Nephron (organoid): ENCODE measurements around the gene CHD9.

Source experiments
- H3K27ac Mint-ChIP-seq, 3 experiments: 2 replicates each; pipeline ENCODE4 v1.8.0; 2020; ENCODE audit warnings: mixed read lengths in 3 of 3, mild to moderate bottlenecking in 2 of 3, moderate library complexity in 1 of 3
- H3K27me3 Mint-ChIP-seq: 2 replicates; pipeline ENCODE4 v1.8.0; 2021; ENCODE audit warnings: low read depth, mild to moderate bottlenecking, moderate library complexity, mixed read lengths
- H3K36me3 Mint-ChIP-seq: 2 replicates; pipeline ENCODE4 v1.8.0; 2020; ENCODE audit warnings: low read depth, mixed read lengths
- H3K4me1 Mint-ChIP-seq: 2 replicates; pipeline ENCODE4 v1.8.0; 2020; ENCODE audit warnings: mixed read lengths
- H3K4me3 Mint-ChIP-seq, 3 experiments: 2 replicates each; pipeline ENCODE4 v1.8.0; 2020; ENCODE audit warnings: mild to moderate bottlenecking in 3 of 3, mixed read lengths in 3 of 3, moderate library complexity in 2 of 3
- H3K9me3 Mint-ChIP-seq: 2 replicates; pipeline ENCODE4 v1.8.0; 2020; ENCODE audit warnings: mixed read lengths
- CTCF ChIP-seq, 3 experiments: fragments of 200-600 bp; sonication (generic); IDR thresholded peaks; one replicate each; pipeline ENCODE4 v1.5.0; 2021; ENCODE audit warnings: antibody characterized with exemption in 3 of 3; ENCODE audit not compliant: unreplicated experiment in 3 of 3

The CHD9 gene

DNA sequence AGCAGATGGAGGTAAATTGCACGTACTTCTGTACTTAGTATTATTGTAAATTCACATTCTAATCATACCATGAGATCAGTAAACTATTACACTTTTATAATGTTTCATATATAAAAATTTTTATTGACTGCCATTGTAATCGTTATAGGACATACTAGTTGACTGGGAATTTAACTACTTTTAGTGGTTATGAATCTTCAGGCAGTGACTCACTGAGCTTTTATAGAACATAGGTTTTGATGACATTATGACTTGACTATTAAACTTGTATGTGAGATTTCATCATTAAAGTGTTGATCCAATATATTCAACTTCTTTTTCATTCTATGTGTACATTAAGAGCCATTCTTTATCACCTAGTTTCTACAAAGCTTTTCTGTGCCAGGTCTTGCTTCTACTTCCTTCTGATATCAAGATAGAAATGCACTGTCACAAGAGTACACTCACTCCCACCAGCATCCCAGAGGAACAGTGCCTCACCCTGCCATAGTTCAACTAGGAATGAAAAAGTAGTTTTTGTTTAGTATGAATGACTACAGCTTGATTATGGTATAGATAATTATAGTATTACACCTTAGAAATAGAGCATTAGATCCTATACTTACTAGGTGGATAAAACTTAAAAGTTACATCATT, 237.1 kb downstream of the CHD9 start:
- Mint-ChIP-seq H3K27me3 (no peaks in the 10 kb centered on the region), H3K36me3 (peaks cover 86% of the 10 kb centered on the region), H3K9me3 (no peaks in the 10 kb centered on the region), H3K4me3 (no peak overlapping the region), H3K27ac (peak overlapping the region in 1 of 3 experiments; percentile 32), H3K4me1 (no peaks in the 10 kb centered on the region)
- no peak for TF ChIP-seq CTCF (IDR thresholded peaks at IDR 0.05; ENCODE audit: unreplicated experiment in 3 of 3)

DNA sequence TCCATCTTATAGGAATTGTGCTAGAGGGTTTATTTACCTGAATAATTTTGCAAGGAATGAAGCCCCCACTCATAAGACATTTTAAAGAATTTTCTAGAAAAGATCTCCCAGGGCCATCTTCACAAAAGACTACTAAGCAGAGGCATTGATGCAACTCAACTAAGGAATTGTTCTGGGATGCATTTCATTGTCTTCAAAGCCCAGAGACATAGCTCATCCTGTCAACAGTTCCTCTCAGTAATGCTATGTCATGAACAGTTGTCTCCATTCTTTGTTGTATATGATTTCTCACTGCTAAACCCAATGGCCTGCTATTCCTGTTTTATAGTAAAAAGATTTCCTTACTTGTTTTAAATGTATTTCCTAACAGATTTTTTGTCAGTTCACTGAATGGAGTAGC, 242.7 kb downstream of the CHD9 start:
- Mint-ChIP-seq H3K27ac (no peak overlapping the region), H3K4me3 (no peak overlapping the region), H3K36me3 (peaks cover 90% of the 10 kb centered on the region), H3K4me1 (no peaks in the 10 kb centered on the region), H3K9me3 (no peaks in the 10 kb centered on the region), H3K27me3 (no peaks in the 10 kb centered on the region)
- TF ChIP-seq CTCF (IDR thresholded peaks at IDR 0.05; ENCODE audit: unreplicated experiment in 3 of 3), result no peak

DNA sequence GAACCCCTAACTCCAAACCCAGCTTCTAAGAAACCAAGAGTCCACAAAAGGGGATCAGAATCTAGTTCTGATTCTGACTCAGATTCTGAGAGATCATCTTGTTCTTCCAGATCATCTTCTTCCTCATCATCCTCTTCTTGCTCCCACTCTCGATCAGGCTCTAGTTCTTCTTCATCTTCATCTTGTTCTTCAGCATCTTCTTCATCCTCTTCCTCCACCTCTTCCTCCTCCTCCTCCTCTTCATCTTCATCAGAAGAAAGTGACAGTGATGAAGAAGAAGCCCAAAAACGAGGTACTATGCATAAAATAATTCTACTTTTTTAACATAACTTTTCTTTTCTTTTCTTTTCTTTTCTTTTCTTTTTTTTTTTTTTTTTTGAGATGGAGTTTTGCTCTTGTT, 249.5 kb downstream of the CHD9 start:
- Mint-ChIP-seq H3K27ac (no peak overlapping the region), H3K36me3 (peaks cover 86% of the 10 kb centered on the region), H3K4me1 (no peaks in the 10 kb centered on the region), H3K4me3 (no peak overlapping the region), H3K27me3 (no peaks in the 10 kb centered on the region), H3K9me3 (no peaks in the 10 kb centered on the region)
- TF ChIP-seq CTCF (IDR thresholded peaks at IDR 0.05; ENCODE audit: unreplicated experiment in 3 of 3), result no peak

GRCh38 chr16:53305743-53306142, 251.0 kb downstream of the CHD9 start:
- H3K4me1 Mint-ChIP-seq, result no peaks in the 10 kb centered on the region
- no peaks in the 10 kb centered on the region for H3K27me3 Mint-ChIP-seq
- peaks cover 84% of the 10 kb centered on the region for H3K36me3 Mint-ChIP-seq
- no peaks in the 10 kb centered on the region for H3K9me3 Mint-ChIP-seq
- no peak for TF ChIP-seq CTCF (IDR thresholded peaks at IDR 0.05; ENCODE audit: unreplicated experiment in 3 of 3)
- H3K4me3 Mint-ChIP-seq, result no peak overlapping the region
- H3K27ac Mint-ChIP-seq, result no peak overlapping the region

DNA sequence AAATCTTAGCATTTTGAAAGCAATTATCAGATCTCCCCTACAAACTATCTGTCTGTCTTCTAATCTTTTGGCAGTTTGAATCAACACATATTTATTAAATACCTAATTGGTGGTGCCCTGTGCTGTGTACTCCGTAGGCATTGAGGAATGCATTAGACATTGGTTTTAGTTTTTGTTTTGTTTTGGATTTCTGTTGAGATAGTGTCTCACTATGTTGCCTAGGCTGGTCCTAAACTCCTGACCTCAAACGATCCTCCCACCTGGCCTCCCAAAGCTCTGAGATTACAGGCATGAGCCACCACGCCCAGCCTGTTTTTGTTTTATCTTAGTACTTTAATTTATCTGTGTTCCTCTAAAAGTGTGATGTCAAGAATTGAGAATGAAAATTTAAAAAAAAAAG, 254.7 kb downstream of the CHD9 start:
- TF ChIP-seq CTCF (IDR thresholded peaks at IDR 0.05; ENCODE audit: unreplicated experiment in 3 of 3), result no peak
- Mint-ChIP-seq H3K9me3 (no peaks in the 10 kb centered on the region), H3K4me3 (no peak overlapping the region), H3K27me3 (no peaks in the 10 kb centered on the region), H3K27ac (peak overlapping the region in 1 of 3 experiments; percentile 7), H3K36me3 (peaks cover 80% of the 10 kb centered on the region), H3K4me1 (no peaks in the 10 kb centered on the region)

- Mint-ChIP-seq H3K4me3 (no peak overlapping the region), H3K27ac (no peak overlapping the region), H3K27me3 (no peaks in the 10 kb centered on the region), H3K9me3 (no peaks in the 10 kb centered on the region), H3K36me3 (peaks cover 68% of the 10 kb centered on the region), H3K4me1 (no peaks in the 10 kb centered on the region)
- no peak for TF ChIP-seq CTCF (IDR thresholded peaks at IDR 0.05; ENCODE audit: unreplicated experiment in 3 of 3)
These were observed 266.2 kb downstream of the CHD9 start for GRCh38 chr16:53320992-53321391.
